GM12801 (cell line): ENCODE results near the gene GFRA4.

Experiments used
- TF ChIP-seq, protein P1 (sequence below): IDR thresholded peaks from one replicate; pipeline ENCODE4 v1.5.1; 2011; ENCODE audit warnings: control low read depth; ENCODE audit not compliant: insufficient read length; ENCODE audit errors: extremely low read depth

GFRA4 gene

GRCh38 chr20:3692706-3693294 is 29.6 kb upstream of the GFRA4 start:
- TF ChIP-seq, protein P1, sequence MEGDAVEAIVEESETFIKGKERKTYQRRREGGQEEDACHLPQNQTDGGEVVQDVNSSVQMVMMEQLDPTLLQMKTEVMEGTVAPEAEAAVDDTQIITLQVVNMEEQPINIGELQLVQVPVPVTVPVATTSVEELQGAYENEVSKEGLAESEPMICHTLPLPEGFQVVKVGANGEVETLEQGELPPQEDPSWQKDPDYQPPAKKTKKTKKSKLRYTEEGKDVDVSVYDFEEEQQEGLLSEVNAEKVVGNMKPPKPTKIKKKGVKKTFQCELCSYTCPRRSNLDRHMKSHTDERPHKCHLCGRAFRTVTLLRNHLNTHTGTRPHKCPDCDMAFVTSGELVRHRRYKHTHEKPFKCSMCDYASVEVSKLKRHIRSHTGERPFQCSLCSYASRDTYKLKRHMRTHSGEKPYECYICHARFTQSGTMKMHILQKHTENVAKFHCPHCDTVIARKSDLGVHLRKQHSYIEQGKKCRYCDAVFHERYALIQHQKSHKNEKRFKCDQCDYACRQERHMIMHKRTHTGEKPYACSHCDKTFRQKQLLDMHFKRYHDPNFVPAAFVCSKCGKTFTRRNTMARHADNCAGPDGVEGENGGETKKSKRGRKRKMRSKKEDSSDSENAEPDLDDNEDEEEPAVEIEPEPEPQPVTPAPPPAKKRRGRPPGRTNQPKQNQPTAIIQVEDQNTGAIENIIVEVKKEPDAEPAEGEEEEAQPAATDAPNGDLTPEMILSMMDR: no peak

- TF ChIP-seq, protein P1: no peak
Measured at GRCh38 chr20:3691897-3692296, 28.7 kb upstream of the GFRA4 start.

DNA sequence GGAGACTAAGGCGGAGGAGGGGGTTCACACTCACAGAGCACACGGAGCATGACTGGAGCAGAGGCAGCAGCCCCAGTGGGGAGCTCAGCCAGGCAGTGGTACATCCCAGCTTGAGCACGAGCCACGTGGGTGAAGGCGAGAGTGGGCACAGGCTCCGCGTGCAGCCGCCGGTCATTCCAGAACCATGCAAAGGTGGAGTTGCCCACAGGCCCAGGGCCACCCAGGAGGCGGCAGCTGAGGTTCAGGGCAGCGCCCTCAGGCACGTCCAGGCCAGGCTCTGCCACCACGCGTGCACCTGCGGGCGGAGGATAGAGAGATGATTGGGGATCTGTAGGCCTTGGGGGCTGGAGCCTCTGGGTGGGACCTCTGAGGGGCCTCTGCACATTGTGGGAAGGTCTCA is 28.1 kb upstream of the GFRA4 start:
- TF ChIP-seq, protein P1: no peak

GRCh38 chr20:3690413-3690812 is 27.2 kb upstream of the GFRA4 start:
- TF ChIP-seq, protein P1: no peak

DNA sequence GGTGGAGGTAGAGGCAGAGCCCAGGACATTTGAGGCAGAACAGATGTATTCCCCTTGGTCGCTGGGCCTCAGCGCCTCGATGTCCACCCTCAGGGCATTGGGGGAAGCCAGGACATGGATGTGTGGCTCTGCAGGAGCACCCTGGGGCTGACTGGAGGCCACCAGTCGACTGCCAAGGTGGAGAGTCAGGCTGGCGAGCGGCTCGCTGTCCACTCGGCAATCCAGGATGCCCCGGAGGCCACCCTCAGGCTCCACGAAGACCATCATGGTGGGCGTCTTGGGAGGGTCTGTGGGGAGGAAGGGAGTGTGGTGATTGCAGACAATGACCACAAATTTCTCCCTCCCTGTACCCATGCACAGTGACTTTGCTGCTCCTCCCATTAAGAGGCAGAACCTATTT is 26.8 kb upstream of the GFRA4 start:
- TF ChIP-seq, protein P1: no peak

DNA sequence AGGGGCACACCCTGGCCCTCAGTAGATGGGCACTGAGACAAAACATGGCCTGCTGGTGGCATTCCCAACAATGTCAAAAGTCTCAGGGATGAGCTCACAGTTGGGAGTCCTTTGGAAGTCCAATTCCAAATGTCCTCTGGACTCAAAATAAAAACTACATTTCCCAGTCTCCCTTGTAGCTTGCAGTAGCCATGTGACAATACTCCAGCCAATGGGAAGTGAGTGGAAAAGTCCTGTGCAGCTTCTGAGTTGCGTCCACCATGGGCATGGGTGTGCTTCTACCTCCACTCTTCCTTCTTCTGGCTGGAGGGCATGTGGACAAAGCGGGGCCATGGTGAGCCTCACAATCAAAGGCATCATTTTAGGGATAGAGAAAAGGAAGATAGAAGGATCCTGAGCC is 24.5 kb upstream of the GFRA4 start:
- TF ChIP-seq, protein P1: no peak

GRCh38 chr20:3686867-3687321 is 23.7 kb upstream of the GFRA4 start:
- TF ChIP-seq, protein P1: no peak
